Astrocyte (in vitro differentiated cells and primary cell): Measurements from ENCODE around the gene PTPRM.

Experiments used
- EZH2 ChIP-seq: IDR thresholded peaks from 2 replicates; pipeline ENCODE4 v1.6.1; 2012; ENCODE audit warnings: mild to moderate bottlenecking, low read length, inconsistent platforms; ENCODE audit not compliant: insufficient read depth
- TF ChIP-seq, protein P1 (sequence below): IDR thresholded peaks from 2 replicates; pipeline ENCODE4 v1.5.1; 2011; ENCODE audit warnings: low read depth, mild to moderate bottlenecking, inconsistent platforms, low read length, moderate library complexity; ENCODE audit not compliant: insufficient read depth

DNA sequence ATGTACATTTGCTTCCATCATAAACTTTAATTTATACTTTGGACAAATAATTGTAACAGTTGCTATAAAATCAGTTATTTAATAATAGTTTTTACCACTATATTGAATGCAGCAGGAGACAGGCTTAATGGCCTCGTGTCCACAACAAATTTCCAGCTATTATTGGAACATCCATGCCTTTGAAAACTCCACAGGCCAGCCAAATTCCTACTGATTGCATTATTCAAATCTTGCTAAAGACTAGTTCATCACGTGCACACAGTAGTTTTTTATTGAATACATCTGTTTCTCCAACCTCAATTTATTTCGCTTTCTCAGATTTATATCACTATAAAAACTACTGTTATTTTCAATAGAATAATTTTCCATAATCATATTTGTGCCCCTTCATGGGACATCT is 18.4 kb upstream of the PTPRM start:
- no peak for TF ChIP-seq EZH2
- TF ChIP-seq, protein P1, sequence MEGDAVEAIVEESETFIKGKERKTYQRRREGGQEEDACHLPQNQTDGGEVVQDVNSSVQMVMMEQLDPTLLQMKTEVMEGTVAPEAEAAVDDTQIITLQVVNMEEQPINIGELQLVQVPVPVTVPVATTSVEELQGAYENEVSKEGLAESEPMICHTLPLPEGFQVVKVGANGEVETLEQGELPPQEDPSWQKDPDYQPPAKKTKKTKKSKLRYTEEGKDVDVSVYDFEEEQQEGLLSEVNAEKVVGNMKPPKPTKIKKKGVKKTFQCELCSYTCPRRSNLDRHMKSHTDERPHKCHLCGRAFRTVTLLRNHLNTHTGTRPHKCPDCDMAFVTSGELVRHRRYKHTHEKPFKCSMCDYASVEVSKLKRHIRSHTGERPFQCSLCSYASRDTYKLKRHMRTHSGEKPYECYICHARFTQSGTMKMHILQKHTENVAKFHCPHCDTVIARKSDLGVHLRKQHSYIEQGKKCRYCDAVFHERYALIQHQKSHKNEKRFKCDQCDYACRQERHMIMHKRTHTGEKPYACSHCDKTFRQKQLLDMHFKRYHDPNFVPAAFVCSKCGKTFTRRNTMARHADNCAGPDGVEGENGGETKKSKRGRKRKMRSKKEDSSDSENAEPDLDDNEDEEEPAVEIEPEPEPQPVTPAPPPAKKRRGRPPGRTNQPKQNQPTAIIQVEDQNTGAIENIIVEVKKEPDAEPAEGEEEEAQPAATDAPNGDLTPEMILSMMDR = no peak
